ENCODE data around the gene MLLT1.

MLLT1 gene

GRCh38 chr19:6185093-6185834 lies 94.5 kb downstream of the MLLT1 start:
- peaks cover 23% of the 10 kb centered on the region for H3K36me3 Mint-ChIP-seq (ENCODE audit: low read depth)
- H3K4me1 Mint-ChIP-seq: no peaks in the 10 kb centered on the region
- peaks cover 5% of the 10 kb centered on the region for H3K27me3 Mint-ChIP-seq (ENCODE audit: low read depth, poor library complexity)
- H3K9me3 Mint-ChIP-seq: peaks cover 95% of the 10 kb centered on the region
- no peak overlapping the region for H3K4me3 Mint-ChIP-seq
- DNase-seq: no peak
- H3K27ac Mint-ChIP-seq: no peak overlapping the region
- no peak for TF ChIP-seq CTCF (IDR thresholded peaks at IDR 0.05)

- no peak overlapping the region for H3K4me3 Mint-ChIP-seq
- no peak overlapping the region for H3K27ac Mint-ChIP-seq
- H3K36me3 Mint-ChIP-seq (ENCODE audit: low read depth): no peaks in the 10 kb centered on the region
- H3K9me3 Mint-ChIP-seq: peaks cover 75% of the 10 kb centered on the region
- no peak for DNase-seq
- H3K4me1 Mint-ChIP-seq: no peaks in the 10 kb centered on the region
- no peak for TF ChIP-seq CTCF (IDR thresholded peaks at IDR 0.05)
- H3K27me3 Mint-ChIP-seq (ENCODE audit: low read depth, poor library complexity): peaks cover 28% of the 10 kb centered on the region
These were observed 98.7 kb downstream of the MLLT1 start for GRCh38 chr19:6181119-6181518.

GRCh38 chr19:6173190-6173589 lies 106.6 kb downstream of the MLLT1 start:
- Mint-ChIP-seq H3K9me3 (peaks cover 76% of the 10 kb centered on the region), H3K27me3 (ENCODE audit: low read depth, poor library complexity) (peaks cover 54% of the 10 kb centered on the region), H3K27ac (no peak overlapping the region), H3K4me3 (no peak overlapping the region), H3K4me1 (no peaks in the 10 kb centered on the region), H3K36me3 (ENCODE audit: low read depth) (no peaks in the 10 kb centered on the region)
- no peak for DNase-seq
- TF ChIP-seq CTCF (IDR thresholded peaks at IDR 0.05): no peak

- H3K4me1 Mint-ChIP-seq: no peaks in the 10 kb centered on the region
- H3K27me3 Mint-ChIP-seq (ENCODE audit: low read depth, poor library complexity): peaks cover 48% of the 10 kb centered on the region
- no peak for TF ChIP-seq CTCF (IDR thresholded peaks at IDR 0.05)
- H3K36me3 Mint-ChIP-seq (ENCODE audit: low read depth): no peaks in the 10 kb centered on the region
- no peak overlapping the region for H3K27ac Mint-ChIP-seq
- H3K4me3 Mint-ChIP-seq: no peak overlapping the region
- no peak for DNase-seq
- peaks cover 76% of the 10 kb centered on the region for H3K9me3 Mint-ChIP-seq
These were observed 107.5 kb downstream of the MLLT1 start for GRCh38 chr19:6172074-6172863.

GRCh38 chr19:6167115-6167514 lies 112.7 kb downstream of the MLLT1 start:
- Mint-ChIP-seq H3K27ac (no peak overlapping the region), H3K36me3 (ENCODE audit: low read depth) (peaks cover 5% of the 10 kb centered on the region), H3K27me3 (ENCODE audit: low read depth, poor library complexity) (peaks cover 25% of the 10 kb centered on the region), H3K4me3 (no peak overlapping the region), H3K9me3 (peaks cover 65% of the 10 kb centered on the region), H3K4me1 (no peaks in the 10 kb centered on the region)
- TF ChIP-seq CTCF (IDR thresholded peaks at IDR 0.05): no peak
- DNase-seq: no peak
